AG09309 (cell line): Measurements from ENCODE around the gene CNPY1.

ENCODE experiments used
- DNase-seq: peaks from one replicate; pipeline ENCODE4 v3.0.0-alpha.2; 2010; ENCODE audit warnings: low read depth
- H3K4me3 ChIP-seq: 2 replicates; pipeline ENCODE4 v1.5.1; 2011; ENCODE audit warnings: mild to moderate bottlenecking, low read depth, low read length, moderate library complexity; ENCODE audit not compliant: control insufficient read depth
- CTCF ChIP-seq: IDR thresholded peaks from 2 replicates; pipeline ENCODE4 v1.5.1; 2011; ENCODE audit warnings: mild to moderate bottlenecking, low read depth, low read length, inconsistent platforms; ENCODE audit not compliant: insufficient read depth, control insufficient read depth; ENCODE audit errors: missing control alignments

CNPY1 gene

GRCh38 chr7:155529346-155529745 is 17.0 kb downstream of the CNPY1 start:
- TF ChIP-seq CTCF, result no peak
- no peak overlapping the region for H3K4me3 ChIP-seq
- no peak for DNase-seq

GRCh38 chr7:155527664-155528063 is 18.7 kb downstream of the CNPY1 start:
- TF ChIP-seq CTCF, result no peak
- H3K4me3 ChIP-seq, result no peak overlapping the region
- DNase-seq, result no peak

- no peak for TF ChIP-seq CTCF
- no peak for DNase-seq
- H3K4me3 ChIP-seq, result no peak overlapping the region
These were observed 20.1 kb downstream of the CNPY1 start for GRCh38 chr7:155526225-155526624.

- DNase-seq, result no peak
- H3K4me3 ChIP-seq, result no peak overlapping the region
- no peak for TF ChIP-seq CTCF
These were observed 22.3 kb downstream of the CNPY1 start for GRCh38 chr7:155524018-155524556.

GRCh38 chr7:155523168-155523675 is 23.1 kb downstream of the CNPY1 start:
- TF ChIP-seq CTCF, result no peak
- no peak for DNase-seq
- no peak overlapping the region for H3K4me3 ChIP-seq

- no peak for TF ChIP-seq CTCF
- H3K4me3 ChIP-seq, result no peak overlapping the region
- no peak for DNase-seq
These were observed 24.5 kb downstream of the CNPY1 start for GRCh38 chr7:155521743-155522398.
